GM21717 (cell line): ENCODE results near the gene SLC6A17.

Experiments
- ATAC-seq: cut with Tn5 transposase; IDR thresholded peaks from one replicate; pipeline ENCODE4 v1.9.1; 2021; ENCODE audit warnings: mild to moderate bottlenecking, moderate library complexity; ENCODE audit not compliant: unreplicated experiment

SLC6A17 gene

GRCh38 chr1:110150330-110151174 lies at the start of gene SLC6A17:
TSS of gene SLC6A17 (plus strand) at chr1:110150494. CDS start at chr1:110166930, 16,436 bp downstream.
- no peak for ATAC-seq

- ATAC-seq = no peak
Measured at GRCh38 chr1:110102081-110102480, 48.2 kb upstream of the SLC6A17 start.

GRCh38 chr1:110106013-110106941 lies 44.0 kb upstream of the SLC6A17 start:
- no peak for ATAC-seq

- ATAC-seq = no peak
Measured at GRCh38 chr1:110107867-110108469, 42.3 kb upstream of the SLC6A17 start.

GRCh38 chr1:110111081-110111480 lies 39.2 kb upstream of the SLC6A17 start:
- ATAC-seq = no peak

- no peak for ATAC-seq
Measured at GRCh38 chr1:110112143-110112542, 38.2 kb upstream of the SLC6A17 start, which contains the start of gene UBL4B. TSS of gene UBL4B (plus strand) at chr1:110112443. CDS start at chr1:110112535, 92 bp downstream.

- no peak for ATAC-seq
Measured at GRCh38 chr1:110112656-110113055, 37.6 kb upstream of the SLC6A17 start.

- no peak for ATAC-seq
Measured at GRCh38 chr1:110113551-110113950, 36.7 kb upstream of the SLC6A17 start.

- ATAC-seq = no peak
Measured at GRCh38 chr1:110114173-110114572, 36.1 kb upstream of the SLC6A17 start.

GRCh38 chr1:110114784-110115183 lies 35.5 kb upstream of the SLC6A17 start:
- ATAC-seq = no peak

- no peak for ATAC-seq
Measured at GRCh38 chr1:110118636-110119396, 31.5 kb upstream of the SLC6A17 start.

- no peak for ATAC-seq
Measured at GRCh38 chr1:110119843-110120242, 30.5 kb upstream of the SLC6A17 start.

- ATAC-seq = no peak
Measured at GRCh38 chr1:110120960-110121561, 29.2 kb upstream of the SLC6A17 start.

GRCh38 chr1:110123224-110123623 lies 27.1 kb upstream of the SLC6A17 start:
- no peak for ATAC-seq

- ATAC-seq = no peak
Measured at GRCh38 chr1:110125810-110126209, 24.5 kb upstream of the SLC6A17 start.

GRCh38 chr1:110130113-110130591 lies 20.1 kb upstream of the SLC6A17 start:
- no peak for ATAC-seq

GRCh38 chr1:110130989-110131388 lies 19.3 kb upstream of the SLC6A17 start:
- ATAC-seq = no peak

GRCh38 chr1:110132682-110133081 lies 17.6 kb upstream of the SLC6A17 start:
- no peak for ATAC-seq

GRCh38 chr1:110133436-110133835 lies 16.9 kb upstream of the SLC6A17 start:
- ATAC-seq = no peak

GRCh38 chr1:110134050-110134595 lies 16.2 kb upstream of the SLC6A17 start:
- ATAC-seq = no peak
